Effector memory CD4-positive, alpha-beta T cell (primary cell): ENCODE data around the gene ID3.
A peak's percentile ranks its signal among the peaks of the same experiment; 100 is the strongest.

Experiments used
- DNase-seq, 3 donors: peaks; one replicate each; pipeline ENCODE4 v3.0.0-alpha.2; 2020
- H3K27ac ChIP-seq: 2 replicates; pipeline ENCODE4 v1.7.0; 2013; ENCODE audit warnings: mild to moderate bottlenecking, low read length, moderate library complexity; ENCODE audit not compliant: insufficient read depth, poor library complexity, severe bottlenecking
- H3K27me3 ChIP-seq: replicated peaks from 2 replicates; pipeline ENCODE4 v1.7.0; 2013; ENCODE audit warnings: mild to moderate bottlenecking, low read length; ENCODE audit not compliant: insufficient read depth, control insufficient read depth, poor library complexity, severe bottlenecking
- H3K36me3 ChIP-seq: 2 replicates; pipeline ENCODE4 v1.7.0; 2013; ENCODE audit warnings: mild to moderate bottlenecking, low read length, moderate library complexity; ENCODE audit not compliant: control insufficient read depth, insufficient read depth
- H3K4me1 ChIP-seq: 2 replicates; pipeline ENCODE4 v1.7.0; 2013; ENCODE audit warnings: low read length, mild to moderate bottlenecking; ENCODE audit not compliant: control insufficient read depth, insufficient read depth, poor library complexity, severe bottlenecking
- H3K4me3 ChIP-seq: 2 replicates; pipeline ENCODE4 v1.7.0; 2013; ENCODE audit warnings: low read length, low read depth, mild to moderate bottlenecking; ENCODE audit not compliant: insufficient read depth, poor library complexity, severe bottlenecking
- H3K9me3 ChIP-seq: 2 replicates; pipeline ENCODE4 v1.7.0; 2013; ENCODE audit warnings: mild to moderate bottlenecking, low read length, moderate library complexity; ENCODE audit not compliant: control insufficient read depth

Gene ID3

DNA sequence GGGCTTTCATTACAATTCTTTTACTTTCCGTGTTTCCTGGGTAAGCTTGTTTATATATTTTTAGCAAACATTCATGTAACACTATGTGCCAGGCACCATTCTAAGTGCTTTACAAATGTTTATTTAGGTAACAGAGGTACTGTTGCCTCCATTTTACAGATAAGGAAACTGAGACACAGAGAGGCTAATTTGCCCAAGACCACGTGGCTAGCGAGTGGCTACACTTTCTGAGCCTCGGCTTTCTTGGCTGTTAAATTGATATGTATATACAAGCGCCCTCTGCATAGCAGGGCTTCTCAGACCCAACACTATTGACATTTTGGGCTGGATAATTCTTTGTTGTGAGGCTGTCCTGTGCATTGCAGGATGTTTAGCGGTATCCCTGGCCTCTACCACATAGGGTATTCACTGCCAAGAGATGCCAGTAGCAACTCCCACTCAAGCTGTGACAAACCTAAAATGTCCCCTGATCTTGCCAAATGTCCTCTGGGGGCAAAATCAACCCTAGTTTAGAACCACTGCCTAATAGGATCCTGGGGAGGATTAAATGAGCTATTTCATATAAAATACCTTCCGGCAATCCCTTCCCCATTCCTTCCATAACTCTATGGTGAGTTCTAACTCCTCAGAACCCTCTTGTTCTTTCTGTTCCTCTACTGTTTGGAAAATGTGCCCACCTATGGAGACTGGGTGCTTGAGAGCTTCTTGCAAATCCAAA, 17.2 kb upstream of the ID3 start:
- Histone ChIP-seq H3K27me3 (no peaks in the 10 kb centered on the region), H3K27ac (no peak overlapping the region), H3K4me3 (no peak overlapping the region), H3K9me3 (no peaks in the 10 kb centered on the region), H3K4me1 (peaks cover 28% of the 10 kb centered on the region), H3K36me3 (no peaks in the 10 kb centered on the region)
- no peak for DNase-seq

- Histone ChIP-seq H3K4me1 (peaks cover 28% of the 10 kb centered on the region), H3K27ac (no peak overlapping the region), H3K4me3 (no peak overlapping the region), H3K9me3 (no peaks in the 10 kb centered on the region), H3K36me3 (no peaks in the 10 kb centered on the region), H3K27me3 (no peaks in the 10 kb centered on the region)
- no peak for DNase-seq
These were observed 16.0 kb upstream of the ID3 start for GRCh38 chr1:23575226-23575810.

DNA sequence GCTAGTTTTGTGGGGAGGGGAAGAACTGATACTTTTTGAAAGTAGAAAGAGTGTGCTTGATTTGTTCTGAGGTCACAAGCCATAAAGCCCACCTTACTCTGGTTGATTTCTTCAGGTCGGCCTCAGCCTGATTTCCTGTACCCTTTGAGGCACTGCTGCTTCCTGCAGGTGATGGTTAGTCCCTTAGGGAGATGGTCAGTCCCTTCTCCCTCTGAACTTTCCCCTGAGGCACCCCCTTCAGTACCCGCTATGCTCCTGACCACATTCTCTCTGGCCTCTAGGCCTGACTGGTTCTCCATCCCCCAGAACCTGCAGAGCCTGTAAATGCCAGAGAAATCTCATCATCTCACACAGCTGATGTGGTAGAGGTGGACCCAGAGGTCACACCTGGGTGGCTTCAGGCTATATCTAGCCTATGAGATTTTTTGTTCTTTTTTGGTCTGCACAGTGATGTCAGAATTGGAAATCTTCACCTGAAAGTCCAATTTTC, 15.0 kb upstream of the ID3 start:
- H3K27ac ChIP-seq: no peak overlapping the region
- DNase-seq: no peak
- peaks cover 28% of the 10 kb centered on the region for H3K4me1 ChIP-seq
- H3K27me3 ChIP-seq: no peaks in the 10 kb centered on the region
- H3K36me3 ChIP-seq: no peaks in the 10 kb centered on the region
- no peak overlapping the region for H3K4me3 ChIP-seq
- no peaks in the 10 kb centered on the region for H3K9me3 ChIP-seq

DNA sequence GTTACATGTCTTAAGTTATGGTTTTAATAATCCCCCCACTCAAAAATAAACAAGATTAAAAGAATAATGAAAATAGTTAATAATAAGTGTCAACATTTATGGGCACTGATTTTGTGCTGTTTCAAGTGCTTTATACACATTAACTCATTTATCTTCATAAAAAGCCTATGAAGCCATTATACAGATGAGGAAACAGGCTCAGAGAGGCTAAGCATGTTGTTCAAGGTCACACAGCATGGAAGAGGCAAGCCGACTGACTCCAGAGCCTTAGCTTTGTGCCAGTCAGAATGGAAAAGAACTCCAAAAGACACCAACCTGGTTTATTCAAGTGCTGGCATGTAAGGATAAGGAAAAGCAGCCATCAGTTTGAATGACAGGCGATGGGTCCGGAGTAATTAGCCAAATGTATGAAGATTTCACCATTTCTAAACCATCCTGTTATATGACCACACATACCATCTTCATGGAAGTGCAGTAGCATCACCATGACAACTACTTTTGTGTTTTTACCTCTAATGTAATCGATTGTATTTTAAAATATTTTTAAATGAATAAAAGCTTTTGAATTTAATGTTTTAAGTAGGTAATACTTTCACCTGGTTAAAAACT, 14.4 kb upstream of the ID3 start:
- peaks cover 25% of the 10 kb centered on the region for H3K4me1 ChIP-seq
- H3K4me3 ChIP-seq: no peak overlapping the region
- H3K9me3 ChIP-seq: no peaks in the 10 kb centered on the region
- DNase-seq: no peak
- no peaks in the 10 kb centered on the region for H3K36me3 ChIP-seq
- H3K27me3 ChIP-seq: no peaks in the 10 kb centered on the region
- H3K27ac ChIP-seq: no peak overlapping the region

- Histone ChIP-seq H3K36me3 (no peaks in the 10 kb centered on the region), H3K9me3 (no peaks in the 10 kb centered on the region), H3K4me1 (peaks cover 9% of the 10 kb centered on the region), H3K4me3 (no peak overlapping the region), H3K27ac (no peak overlapping the region), H3K27me3 (no peaks in the 10 kb centered on the region)
- no peak for DNase-seq
These were observed 12.2 kb upstream of the ID3 start for GRCh38 chr1:23571465-23571864.

DNA sequence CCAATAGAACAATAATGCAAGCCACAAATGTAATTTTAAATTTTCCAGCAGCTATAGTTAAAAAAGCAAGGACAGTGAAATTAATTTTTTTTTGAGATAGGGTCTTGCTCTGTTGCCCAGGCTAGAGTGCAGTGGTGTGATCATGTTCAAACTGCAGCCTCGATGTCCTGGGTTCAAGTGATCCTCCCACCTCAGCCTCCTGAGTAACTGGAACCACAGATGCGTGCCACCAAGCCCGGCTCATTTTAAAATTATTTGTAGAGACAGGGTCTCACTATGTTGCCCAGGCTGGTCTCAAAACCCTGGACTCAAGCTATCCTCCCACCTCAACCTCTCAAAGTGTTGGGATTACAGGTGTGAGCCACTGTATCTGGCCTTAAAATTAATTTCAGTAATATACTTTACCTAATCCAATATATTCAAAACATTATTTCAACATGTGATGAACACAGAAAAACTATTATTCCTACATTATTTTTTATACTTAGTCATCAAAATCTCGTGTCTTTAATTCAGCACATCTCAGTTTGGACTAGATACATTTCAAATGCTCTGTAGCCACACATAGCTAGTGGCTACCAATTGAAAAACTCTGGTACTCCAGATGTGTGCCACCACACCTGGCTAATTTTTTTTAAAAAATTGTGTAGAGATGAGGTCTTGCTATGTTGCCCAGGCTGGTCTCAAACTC, 10.8 kb upstream of the ID3 start:
- H3K27me3 ChIP-seq: no peaks in the 10 kb centered on the region
- H3K27ac ChIP-seq: no peak overlapping the region
- DNase-seq: no peak
- no peaks in the 10 kb centered on the region for H3K36me3 ChIP-seq
- no peak overlapping the region for H3K4me3 ChIP-seq
- no peaks in the 10 kb centered on the region for H3K9me3 ChIP-seq
- H3K4me1 ChIP-seq: peaks cover 6% of the 10 kb centered on the region

GRCh38 chr1:23568608-23569383, 9.5 kb upstream of the ID3 start:
- Histone ChIP-seq H3K27me3 (no peaks in the 10 kb centered on the region), H3K4me1 (peaks cover 6% of the 10 kb centered on the region), H3K36me3 (no peaks in the 10 kb centered on the region), H3K9me3 (no peaks in the 10 kb centered on the region), H3K4me3 (peak overlapping the region; percentile 50), H3K27ac (no peak overlapping the region)
- no peak for DNase-seq

DNA sequence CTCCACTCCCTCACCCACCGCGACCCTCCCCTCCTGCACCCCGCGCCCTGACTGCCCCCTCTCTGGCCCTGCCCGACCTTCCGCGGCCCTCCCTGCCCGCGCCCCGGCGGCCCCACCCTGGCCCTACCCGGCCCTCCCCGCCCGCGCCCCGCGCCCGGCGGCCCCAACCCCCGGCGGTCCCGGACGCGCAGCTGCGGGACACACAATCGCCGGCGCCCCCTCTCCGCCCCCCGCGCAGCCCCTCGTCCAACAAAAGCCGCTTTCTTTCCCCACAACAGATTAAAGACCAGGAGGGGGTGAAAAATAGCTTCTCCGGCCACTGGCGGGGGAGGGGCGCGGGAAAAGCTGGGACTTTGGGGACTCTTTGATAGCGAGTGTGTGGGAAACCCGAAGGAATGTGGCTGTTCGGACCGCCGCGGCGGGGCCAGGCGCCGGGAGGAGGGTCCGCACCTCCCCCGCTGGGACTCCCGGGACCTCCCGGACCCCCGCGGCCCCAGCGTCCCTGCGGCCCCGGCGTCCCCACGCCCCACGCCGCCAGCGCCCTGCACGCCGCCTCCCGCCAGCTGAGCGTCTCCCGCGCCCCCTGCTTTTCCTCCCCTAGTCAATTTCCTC, 8.8 kb upstream of the ID3 start:
- Histone ChIP-seq H3K4me1 (peaks cover 6% of the 10 kb centered on the region), H3K4me3 (peak overlapping the region; percentile 50), H3K9me3 (no peaks in the 10 kb centered on the region), H3K36me3 (no peaks in the 10 kb centered on the region), H3K27me3 (no peaks in the 10 kb centered on the region), H3K27ac (no peak overlapping the region)
- DNase-seq: no peak

DNA sequence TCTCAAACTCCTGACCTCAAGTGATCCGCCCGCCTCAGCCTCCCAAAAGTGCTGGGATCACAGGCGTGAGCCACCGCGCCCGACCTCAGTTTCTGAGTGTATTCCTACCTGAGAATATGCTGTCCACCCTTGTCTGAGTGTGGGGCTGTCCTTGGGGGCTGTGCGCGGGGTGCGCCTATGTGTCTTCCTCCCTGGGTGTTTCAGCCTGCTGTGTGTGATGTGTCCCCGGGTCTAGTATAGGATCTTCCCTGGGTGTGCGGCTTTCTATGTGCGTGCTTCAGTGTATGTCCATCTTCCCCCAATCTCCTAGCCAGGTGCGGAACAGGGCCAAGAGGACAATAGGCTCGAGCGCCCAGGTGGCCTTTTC, 8.3 kb upstream of the ID3 start:
- Histone ChIP-seq H3K27me3 (no peaks in the 10 kb centered on the region), H3K36me3 (no peaks in the 10 kb centered on the region), H3K9me3 (no peaks in the 10 kb centered on the region), H3K4me3 (peak overlapping the region; percentile 50), H3K4me1 (peaks cover 6% of the 10 kb centered on the region), H3K27ac (no peak overlapping the region)
- no peak for DNase-seq
